NB4 (cell line): ENCODE measurements around the gene SMIM29.

Source experiments
- DNase-seq: peaks from one replicate; pipeline ENCODE4 v3.0.0; 2010; ENCODE audit warnings: low read depth
- H3K4me3 ChIP-seq: one replicate; pipeline ENCODE4 v1.5.1; 2011; ENCODE audit warnings: mild to moderate bottlenecking, low read depth, low read length, moderate library complexity
- MYC ChIP-seq: IDR thresholded peaks from 2 replicates; pipeline ENCODE4 v1.6.1; 2011; ENCODE audit warnings: low read depth, low read length
- POLR2A ChIP-seq: IDR thresholded peaks from 2 replicates; pipeline ENCODE4 v1.6.1; 2011; ENCODE audit warnings: mild to moderate bottlenecking; ENCODE audit not compliant: insufficient read length; ENCODE audit errors: extremely low read depth
- TF ChIP-seq, protein P1 (sequence below): IDR thresholded peaks from 2 replicates; pipeline ENCODE4 v1.6.1; 2011; ENCODE audit warnings: low read depth, low read length
- TF ChIP-seq, protein P2 (sequence below): IDR thresholded peaks from one replicate; pipeline ENCODE4 v1.5.1; 2012; ENCODE audit warnings: low read depth, low read length

SMIM29 gene

DNA sequence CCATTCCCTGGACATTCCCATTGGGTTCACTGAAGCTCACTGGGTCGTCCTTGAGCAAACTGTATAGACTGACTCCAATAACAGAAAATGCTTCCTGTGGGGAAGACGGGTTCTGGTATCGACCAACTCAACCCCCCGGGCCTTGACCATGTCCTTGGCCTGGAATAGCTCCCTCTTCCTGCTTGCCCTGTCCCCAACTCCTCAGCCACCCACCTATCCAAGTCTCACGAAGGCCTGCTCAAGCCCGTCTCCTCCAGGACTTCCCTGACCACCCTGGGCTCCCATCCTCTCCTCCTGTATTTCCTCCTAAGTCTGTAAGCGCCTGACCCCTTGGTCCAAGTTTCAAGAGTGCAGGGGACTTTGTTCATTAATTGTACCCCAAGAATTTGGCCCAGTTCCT is 14.9 kb downstream of the SMIM29 start:
- no peak for DNase-seq
- TF ChIP-seq POLR2A: no peak
- TF ChIP-seq, protein P1, sequence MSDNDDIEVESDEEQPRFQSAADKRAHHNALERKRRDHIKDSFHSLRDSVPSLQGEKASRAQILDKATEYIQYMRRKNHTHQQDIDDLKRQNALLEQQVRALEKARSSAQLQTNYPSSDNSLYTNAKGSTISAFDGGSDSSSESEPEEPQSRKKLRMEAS: no peak
- TF ChIP-seq, protein P2, sequence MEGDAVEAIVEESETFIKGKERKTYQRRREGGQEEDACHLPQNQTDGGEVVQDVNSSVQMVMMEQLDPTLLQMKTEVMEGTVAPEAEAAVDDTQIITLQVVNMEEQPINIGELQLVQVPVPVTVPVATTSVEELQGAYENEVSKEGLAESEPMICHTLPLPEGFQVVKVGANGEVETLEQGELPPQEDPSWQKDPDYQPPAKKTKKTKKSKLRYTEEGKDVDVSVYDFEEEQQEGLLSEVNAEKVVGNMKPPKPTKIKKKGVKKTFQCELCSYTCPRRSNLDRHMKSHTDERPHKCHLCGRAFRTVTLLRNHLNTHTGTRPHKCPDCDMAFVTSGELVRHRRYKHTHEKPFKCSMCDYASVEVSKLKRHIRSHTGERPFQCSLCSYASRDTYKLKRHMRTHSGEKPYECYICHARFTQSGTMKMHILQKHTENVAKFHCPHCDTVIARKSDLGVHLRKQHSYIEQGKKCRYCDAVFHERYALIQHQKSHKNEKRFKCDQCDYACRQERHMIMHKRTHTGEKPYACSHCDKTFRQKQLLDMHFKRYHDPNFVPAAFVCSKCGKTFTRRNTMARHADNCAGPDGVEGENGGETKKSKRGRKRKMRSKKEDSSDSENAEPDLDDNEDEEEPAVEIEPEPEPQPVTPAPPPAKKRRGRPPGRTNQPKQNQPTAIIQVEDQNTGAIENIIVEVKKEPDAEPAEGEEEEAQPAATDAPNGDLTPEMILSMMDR: no peak
- no peak for TF ChIP-seq MYC
- H3K4me3 ChIP-seq: no peak overlapping the region

DNA sequence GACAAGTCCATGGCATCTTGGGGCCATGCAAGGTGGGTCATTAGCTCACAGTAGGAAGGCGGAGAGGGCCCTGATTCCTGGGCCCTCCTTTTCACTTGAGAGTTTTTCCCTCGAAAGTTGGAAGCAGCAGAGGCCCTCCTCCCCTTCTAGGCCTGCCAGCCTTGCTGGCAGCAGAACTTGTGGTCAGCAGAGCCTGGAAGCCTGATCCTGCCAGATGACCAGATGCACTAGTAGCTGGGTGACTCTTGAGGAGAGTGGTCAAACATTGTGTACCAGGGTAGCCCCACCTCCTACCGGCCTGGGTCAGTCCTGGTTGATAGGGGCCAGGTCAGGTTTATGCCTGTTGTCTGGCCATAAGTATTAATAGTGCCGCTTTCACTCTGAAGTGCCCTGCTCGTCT is 15.9 kb downstream of the SMIM29 start:
- peak; percentile 3 for DNase-seq
- TF ChIP-seq POLR2A (no peak), MYC (no peak)
- TF ChIP-seq, protein P1: no peak
- TF ChIP-seq, protein P2: no peak
- no peak overlapping the region for H3K4me3 ChIP-seq

DNA sequence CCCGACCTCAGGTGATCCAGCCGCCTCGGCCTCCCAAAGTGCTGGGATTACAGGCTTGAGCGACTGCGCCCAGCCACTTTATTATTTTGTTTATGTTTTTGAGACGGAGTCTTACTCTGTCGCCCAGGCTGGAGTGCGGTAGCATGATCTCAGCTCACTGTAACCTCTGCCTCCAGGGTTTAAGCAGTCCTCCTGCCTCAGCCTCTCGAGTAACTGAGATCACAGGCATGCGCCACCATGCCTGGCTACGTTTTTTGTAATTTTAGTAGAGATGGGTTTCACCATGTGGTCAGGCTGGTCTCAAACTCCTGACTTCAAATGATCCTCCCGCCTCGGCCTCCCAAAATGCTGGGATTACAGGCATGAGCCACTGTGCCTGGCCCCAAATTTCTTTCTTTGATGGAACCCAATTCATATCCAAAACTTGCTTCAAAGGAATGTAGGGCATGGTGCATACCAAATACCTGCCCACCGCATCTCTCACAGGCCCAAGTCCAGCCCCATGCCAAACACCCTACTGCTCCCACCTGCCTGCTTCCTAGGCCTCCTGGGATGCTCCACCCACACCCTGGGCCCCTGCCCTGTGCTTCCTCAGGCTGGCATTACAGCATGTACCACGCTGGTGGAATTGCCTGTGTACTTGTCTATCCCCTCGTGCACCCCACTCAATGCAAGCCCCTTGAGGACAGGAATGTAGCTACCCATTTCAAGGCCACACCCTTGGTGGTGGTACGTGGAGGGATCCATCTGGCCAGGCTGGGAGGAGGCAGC is 17.1 kb downstream of the SMIM29 start:
- no peak for DNase-seq
- H3K4me3 ChIP-seq: no peak overlapping the region
- no peak for TF ChIP-seq MYC
- TF ChIP-seq POLR2A: no peak
- TF ChIP-seq, protein P2: no peak
- TF ChIP-seq, protein P1: no peak

DNA sequence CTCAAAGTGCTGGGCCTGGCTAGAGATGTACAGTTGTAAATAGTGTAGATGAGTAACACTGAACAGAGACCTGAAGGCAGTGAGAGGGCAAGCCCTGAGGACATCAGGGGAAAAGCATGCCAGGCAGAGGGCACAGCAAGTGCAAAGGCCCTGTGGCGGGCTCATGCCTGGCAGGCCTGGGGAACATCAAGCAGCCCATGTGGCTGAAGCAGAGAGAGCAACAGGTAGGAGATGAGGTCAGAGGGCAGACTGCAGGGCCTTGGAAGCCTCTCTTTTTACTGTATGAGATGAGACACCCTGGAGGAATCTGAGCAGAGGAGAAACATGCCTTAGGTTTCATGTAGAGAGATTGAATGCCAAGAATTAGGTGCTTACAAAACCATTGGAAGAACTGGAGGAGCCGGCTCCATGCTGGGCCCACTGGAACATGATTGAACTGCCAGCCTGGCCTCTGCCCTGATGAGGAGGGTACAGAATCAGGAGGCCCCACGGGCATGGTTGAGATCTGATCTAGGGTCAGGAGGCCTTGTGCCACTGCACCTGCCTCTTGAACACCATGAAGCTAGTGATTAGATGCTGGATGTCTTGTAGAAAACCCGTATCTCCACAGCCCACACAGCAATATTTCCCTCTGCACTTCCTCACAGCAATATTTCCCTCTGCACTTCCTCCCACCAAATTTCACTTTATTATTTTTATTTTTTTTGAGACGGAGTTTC is 18.0 kb downstream of the SMIM29 start:
- DNase-seq: peak; percentile 8
- TF ChIP-seq MYC: no peak
- TF ChIP-seq, protein P2: no peak
- TF ChIP-seq POLR2A: no peak
- TF ChIP-seq, protein P1: no peak
- H3K4me3 ChIP-seq: no peak overlapping the region

DNA sequence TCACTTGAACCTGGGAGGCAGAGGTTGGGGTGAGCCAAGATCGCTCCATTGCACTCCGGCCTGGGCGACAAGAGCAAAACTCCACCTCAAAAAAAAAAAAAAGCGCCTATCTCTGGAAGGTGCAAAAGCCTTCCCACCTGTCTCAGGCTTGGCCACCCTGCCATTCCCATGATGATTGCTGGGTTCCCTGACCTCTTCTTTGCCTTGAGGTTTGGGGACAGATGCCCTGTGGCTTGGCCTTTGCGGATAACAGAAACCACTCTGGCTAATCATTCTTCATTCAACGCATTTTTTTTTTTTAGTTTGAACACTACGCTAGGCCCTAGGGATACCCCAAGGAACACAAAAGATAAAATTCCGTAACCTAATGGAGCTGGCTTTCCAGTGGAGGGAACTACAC is 18.9 kb downstream of the SMIM29 start:
- TF ChIP-seq, protein P2: no peak
- TF ChIP-seq, protein P1: no peak
- TF ChIP-seq POLR2A (no peak), MYC (no peak)
- no peak for DNase-seq
- no peak overlapping the region for H3K4me3 ChIP-seq
